Hematopoietic multipotent progenitor cell treated with erythropoietin and hydrocortisone succinate and interleukin-3 and kit ligand, for 4 days (in vitro differentiated cells): ENCODE data around the gene PIWIL4.
"Not testable (repeated sequence)": the region's sequence is repeated elsewhere in the genome, so short reads cannot be mapped to it uniquely, and the experiment has no call there.

Source experiments
- DNase-seq: peaks from one replicate; pipeline ENCODE4 v3.0.0-alpha.2; 2015

Gene PIWIL4

GRCh38 chr11:94549146-94549545, 18.0 kb upstream of the PIWIL4 start:
- DNase-seq = peak; percentile 44

- DNase-seq = peak; percentile 50
Measured at GRCh38 chr11:94550513-94550912, 16.7 kb upstream of the PIWIL4 start.

- DNase-seq = no peak
Measured at GRCh38 chr11:94553938-94554337, 13.2 kb upstream of the PIWIL4 start.

- DNase-seq = not testable (repeated sequence)
Measured at GRCh38 chr11:94555752-94556329, 11.3 kb upstream of the PIWIL4 start.

GRCh38 chr11:94557421-94557820, 9.7 kb upstream of the PIWIL4 start:
- DNase-seq = no peak

GRCh38 chr11:94557992-94558391, 9.2 kb upstream of the PIWIL4 start:
- no peak for DNase-seq

- DNase-seq = peak; percentile 88
Measured at GRCh38 chr11:94558468-94558867, 8.7 kb upstream of the PIWIL4 start.

GRCh38 chr11:94558932-94559331, 8.2 kb upstream of the PIWIL4 start:
- no peak for DNase-seq

- DNase-seq = no peak
Measured at GRCh38 chr11:94559361-94559760, 7.8 kb upstream of the PIWIL4 start.

GRCh38 chr11:94560834-94561233, 6.3 kb upstream of the PIWIL4 start:
- DNase-seq = no peak

- no peak for DNase-seq
Measured at GRCh38 chr11:94563176-94563847, 3.9 kb upstream of the PIWIL4 start.

GRCh38 chr11:94563848-94564467, 3.2 kb upstream of the PIWIL4 start:
- no peak for DNase-seq

GRCh38 chr11:94568200-94568599, 1.0 kb downstream of the PIWIL4 start:
- no peak for DNase-seq

- no peak for DNase-seq
Measured at GRCh38 chr11:94568717-94569116, 1.5 kb downstream of the PIWIL4 start.

GRCh38 chr11:94572975-94573374, 5.8 kb downstream of the PIWIL4 start:
- peak; percentile 48 for DNase-seq

- DNase-seq = peak; percentile 70
Measured at GRCh38 chr11:94574193-94574961, 7.2 kb downstream of the PIWIL4 start.

GRCh38 chr11:94576306-94576705, 9.1 kb downstream of the PIWIL4 start:
- DNase-seq = no peak

- DNase-seq = no peak
Measured at GRCh38 chr11:94577841-94578240, 10.7 kb downstream of the PIWIL4 start.

GRCh38 chr11:94581926-94582325, 14.8 kb downstream of the PIWIL4 start:
- no peak for DNase-seq

- DNase-seq = peak; percentile 20
Measured at GRCh38 chr11:94583213-94583865, 16.2 kb downstream of the PIWIL4 start.

- DNase-seq = peak; percentile 8
Measured at GRCh38 chr11:94583866-94584500, 16.8 kb downstream of the PIWIL4 start.

- peak; percentile 56 for DNase-seq
Measured at GRCh38 chr11:94584978-94585377, 17.8 kb downstream of the PIWIL4 start.

GRCh38 chr11:94585399-94585798, 18.2 kb downstream of the PIWIL4 start:
- DNase-seq = no peak
